Ramos (cell line): Measurements from ENCODE around the gene NT5M.
"Not testable (repeated sequence)": the region's sequence is repeated elsewhere in the genome, so short reads cannot be mapped to it uniquely, and the experiment has no call there.

Experiments used
- in situ Hi-C: fragments of 300-500 bp; cut with MboI; formaldehyde crosslinking; loops from one replicate; pipeline ENCODE4 v1.14.3; 2022; ENCODE audit warnings: low sequenced_read_pairs; ENCODE audit not compliant: unreplicated experiment

NT5M gene

DNA sequence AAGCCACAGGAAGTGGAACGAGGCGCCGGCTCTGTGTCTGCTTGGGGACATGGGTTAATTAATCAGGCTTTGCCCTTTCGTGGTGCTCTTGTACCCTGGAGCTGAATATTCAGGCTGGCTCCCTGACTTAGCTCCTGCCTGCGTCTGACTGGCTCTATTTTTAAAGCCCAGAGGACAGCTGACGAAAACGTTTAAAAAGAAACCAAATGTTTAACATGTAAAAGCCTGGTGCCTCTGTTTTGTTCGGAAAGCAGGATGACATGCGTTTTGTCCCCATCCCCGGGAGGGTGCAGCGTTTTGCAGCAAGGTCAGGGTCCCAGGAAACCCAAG, 61.1 kb downstream of the NT5M start:
- in situ Hi-C loops = no loop called here

DNA sequence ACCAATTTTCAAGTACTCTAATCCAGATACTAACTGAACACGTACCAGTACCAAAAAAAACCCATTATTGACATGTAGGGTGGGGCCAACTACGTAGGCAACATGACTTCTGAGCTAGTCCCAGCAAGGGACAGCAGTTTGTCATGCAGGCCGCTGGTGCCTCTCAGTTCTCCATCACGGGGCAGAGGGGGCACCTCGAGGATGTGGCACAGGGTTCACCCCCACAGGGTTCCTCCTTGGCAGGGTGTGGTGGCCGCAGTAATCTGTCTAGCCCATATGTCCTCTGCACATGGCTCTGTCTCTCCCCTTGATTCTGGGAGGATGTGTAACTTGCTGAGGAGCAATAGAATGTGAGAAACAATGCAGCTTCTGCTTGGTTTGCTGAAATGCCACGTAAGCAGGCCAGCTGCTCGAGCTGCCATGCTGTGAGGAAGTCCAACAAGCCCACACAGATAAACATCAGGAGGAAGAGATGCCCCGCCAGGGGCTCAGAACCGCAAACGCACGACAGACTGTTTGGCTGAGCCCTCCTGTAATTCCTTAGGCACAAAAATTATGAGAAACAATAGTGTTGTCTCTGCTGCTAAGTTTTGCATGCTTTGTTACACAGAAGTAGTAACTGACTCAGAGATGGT, 62.4 kb downstream of the NT5M start:
- in situ Hi-C loops = no loop called here

DNA sequence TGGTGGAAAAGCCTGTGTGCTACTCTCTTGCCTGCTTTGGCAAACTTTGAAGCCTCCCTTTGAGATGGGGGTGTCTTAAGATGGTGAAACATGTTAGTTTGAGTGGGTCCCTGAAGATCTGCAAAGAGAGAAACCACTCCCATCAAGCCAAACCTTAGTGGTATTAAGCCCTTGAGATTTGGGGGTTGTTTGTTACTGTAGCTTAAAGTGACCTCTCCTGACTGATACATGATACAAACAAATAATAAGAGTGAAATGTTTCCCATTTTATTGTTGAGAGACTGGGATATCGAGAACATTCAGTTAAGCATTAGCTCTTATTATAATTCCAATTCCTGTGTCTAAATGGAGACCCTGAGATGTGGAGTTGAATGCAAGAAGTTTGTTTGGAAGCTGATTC, 63.1 kb downstream of the NT5M start:
- in situ Hi-C loops = no loop called here

DNA sequence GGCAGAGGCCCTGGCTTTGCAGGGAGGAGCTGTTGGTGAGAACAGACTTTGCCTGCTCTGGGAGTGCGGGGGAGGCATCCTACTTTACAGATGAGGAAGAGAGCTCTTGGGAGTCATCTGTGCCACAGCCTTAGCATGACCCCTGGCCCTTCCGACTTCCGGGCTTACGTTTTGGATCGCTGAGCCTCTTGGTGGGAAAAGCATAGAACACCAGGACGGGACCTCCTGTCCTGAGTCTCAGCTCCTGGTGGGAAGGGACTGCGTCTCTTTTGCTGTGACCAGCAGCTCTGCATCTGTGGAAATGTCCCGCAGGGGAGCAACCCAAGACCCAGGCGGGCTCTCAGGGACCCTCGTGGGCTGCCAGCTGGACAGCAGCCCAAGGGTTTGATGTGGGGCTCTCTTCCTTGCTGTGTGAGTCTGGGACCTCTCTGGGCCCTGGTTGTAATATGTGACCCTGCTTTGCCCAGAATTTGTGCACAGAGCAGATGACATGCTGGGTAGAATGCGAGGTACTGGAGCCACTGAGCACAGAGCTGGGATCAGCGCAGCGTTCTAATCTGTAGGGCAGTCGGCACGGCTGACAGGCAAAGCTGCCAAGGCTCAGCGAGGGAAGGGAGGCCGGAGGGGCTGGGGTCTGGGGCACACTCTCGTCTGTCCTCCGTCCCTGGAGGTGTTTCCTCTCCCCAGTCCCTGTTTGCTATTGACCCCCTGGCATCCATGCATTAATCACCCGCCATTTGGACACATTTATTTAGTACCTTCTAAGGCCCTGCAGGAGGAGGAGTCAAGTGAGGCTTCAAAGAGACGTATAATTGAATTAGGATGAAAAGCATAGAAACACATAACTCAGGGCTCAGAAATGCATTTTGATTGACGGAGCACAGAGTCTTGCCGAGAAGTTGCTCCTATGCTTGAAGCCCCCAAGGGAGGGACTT, 64.0 kb downstream of the NT5M start:
- in situ Hi-C loops = no loop called here

DNA sequence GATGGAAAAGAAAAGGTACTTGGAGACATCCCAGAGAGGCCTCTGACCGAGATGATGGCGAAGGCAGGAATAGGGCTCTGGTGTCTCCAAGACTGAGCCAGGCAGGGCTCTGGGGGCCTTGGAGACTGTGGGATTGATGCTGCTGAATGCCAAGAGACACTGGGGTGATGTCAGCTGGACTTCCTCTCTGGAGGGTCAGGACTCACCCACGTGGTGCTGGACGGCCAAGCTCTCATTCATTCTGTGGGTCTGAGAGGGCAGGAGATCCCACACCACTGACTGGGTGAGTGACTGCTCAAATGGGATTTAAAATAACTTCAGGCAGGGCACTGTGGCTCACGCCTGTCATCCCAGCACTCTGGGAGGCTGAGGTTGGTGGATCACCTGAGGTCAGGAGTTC, 64.8 kb downstream of the NT5M start:
- in situ Hi-C loops = no loop called here

DNA sequence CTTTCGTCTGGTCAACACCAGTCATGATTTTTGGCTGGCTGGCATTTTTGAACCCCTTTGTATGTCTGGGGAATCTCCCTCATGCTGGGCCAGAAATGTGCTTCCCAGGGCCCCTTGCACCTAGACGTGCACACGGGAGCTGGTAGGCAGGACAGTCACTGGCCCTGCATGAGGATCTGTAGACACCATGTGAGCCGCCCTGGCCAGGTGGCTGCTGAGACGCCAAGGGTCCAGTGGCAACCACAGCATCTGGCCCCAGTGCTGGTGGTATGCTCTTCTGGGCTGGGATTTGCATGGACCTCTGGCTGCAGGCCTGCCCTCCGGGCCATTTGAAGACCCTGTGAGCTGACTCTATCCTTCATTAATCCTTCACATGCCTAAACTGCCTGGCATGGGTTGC, 67.5 kb downstream of the NT5M start:
- in situ Hi-C loops = no loop called here

DNA sequence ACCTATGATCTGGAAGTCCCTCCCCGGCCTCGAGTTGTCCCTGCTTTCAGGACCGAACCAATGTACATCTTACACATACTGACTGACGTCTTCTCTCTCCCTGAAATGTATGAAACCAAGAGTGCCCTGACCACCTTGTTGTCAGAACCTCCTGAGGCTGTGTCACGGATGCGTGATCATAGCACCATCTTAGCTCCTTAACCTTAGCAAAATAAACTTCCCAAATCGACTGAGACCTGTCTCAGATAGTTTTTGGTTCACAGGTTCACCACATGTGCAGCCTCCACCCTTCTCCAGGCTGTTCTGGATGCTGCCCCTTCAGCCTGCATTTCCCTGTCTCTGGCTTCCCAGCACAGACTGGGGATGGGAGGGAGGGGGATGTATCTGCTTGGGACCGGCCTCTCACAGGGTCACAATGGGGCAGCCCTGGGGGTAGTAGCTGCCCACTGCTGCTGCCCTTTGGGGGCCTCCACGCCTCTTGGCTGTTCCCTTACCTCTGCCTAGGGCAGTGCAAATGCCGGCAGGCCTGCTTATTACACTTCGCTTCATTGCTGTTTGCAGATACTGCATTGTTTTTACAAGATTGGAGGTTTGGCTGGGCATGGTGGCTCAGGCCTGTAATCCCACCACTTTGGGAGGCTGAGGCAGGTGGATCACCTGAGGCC, 69.8 kb downstream of the NT5M start:
- in situ Hi-C loops = no loop called here

DNA sequence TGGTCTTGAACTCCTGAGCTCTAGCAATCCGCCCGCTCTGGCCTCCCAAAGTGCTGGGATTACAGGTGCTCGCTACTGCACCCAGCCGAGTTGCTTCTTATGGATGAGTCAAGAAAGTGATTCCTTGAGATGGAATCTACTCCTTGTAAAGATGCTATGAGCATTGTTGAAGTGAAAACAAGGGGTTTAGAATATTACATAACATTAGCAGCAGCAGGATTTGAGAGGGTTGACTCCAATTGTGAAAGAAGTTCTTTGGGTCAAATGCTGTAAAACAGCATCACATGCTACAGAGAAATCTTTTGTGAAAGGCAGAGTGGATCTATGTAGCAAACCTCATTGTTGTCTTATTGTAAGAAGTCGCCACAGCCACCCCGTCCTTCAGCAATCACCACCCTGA, 72.7 kb downstream of the NT5M start:
- in situ Hi-C loops = no loop called here

DNA sequence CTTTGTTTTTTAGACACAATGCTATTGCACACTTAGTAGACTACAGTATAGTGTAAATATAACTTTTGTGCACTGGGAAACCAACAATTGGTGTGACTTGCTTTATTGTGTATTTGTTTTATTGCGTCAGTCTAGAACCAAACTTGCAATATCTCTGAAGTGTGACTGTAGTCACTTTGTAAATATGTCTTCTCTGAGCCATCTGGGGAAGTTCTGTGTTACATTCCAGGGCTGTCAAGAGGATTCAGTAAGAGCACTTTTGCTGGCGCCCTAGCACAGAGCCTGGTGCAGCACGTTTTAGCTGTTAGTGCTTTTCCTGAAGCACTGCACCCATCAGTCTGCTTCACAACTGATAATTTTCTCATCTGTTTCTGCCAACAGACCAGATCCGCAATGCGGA, 73.2 kb downstream of the NT5M start:
- in situ Hi-C loops = no loop called here

DNA sequence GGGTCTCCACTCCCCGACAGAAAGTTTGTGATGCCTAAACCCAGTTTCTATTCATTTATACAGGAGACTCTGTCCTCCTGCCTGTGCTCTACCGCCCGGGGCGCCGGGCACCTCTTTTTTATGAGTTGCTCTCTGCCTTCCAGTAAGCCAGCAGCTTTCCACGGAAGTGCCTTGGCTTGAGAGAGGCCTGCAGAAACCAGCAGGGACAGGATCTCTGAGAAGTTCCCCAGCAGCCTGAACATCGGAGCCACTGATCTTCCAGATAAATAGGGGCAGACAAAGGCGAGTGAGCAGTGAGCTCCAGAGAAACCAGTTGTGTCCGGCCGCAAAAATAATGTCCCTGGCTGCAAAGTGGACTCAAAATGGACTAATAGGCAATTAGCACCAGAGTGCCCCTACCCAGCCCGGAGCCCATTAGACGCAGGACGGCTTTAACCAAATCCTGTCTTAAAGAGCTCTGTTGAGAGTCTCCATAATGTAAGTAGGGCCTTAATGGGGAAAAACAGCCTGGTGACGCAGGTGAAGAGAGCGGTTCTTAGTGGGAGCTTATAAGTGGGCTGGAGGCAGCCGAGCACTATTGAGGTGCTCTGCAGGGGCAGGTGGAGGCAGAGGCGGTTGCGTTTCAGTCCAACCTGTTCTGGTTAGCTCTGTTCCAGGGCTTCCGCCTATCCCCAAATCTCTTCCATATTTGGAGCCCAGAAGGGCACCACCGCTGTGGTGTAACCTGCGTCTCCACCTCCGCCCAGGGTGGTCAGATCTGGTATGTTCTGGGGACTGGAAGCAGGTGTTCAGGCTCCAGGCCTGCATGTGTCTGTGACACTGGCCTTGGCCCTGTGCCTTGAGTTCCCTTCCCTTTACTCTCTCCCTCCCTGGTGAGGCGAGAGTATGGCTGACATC, 74.1 kb downstream of the NT5M start:
- in situ Hi-C loops = no loop called here

DNA sequence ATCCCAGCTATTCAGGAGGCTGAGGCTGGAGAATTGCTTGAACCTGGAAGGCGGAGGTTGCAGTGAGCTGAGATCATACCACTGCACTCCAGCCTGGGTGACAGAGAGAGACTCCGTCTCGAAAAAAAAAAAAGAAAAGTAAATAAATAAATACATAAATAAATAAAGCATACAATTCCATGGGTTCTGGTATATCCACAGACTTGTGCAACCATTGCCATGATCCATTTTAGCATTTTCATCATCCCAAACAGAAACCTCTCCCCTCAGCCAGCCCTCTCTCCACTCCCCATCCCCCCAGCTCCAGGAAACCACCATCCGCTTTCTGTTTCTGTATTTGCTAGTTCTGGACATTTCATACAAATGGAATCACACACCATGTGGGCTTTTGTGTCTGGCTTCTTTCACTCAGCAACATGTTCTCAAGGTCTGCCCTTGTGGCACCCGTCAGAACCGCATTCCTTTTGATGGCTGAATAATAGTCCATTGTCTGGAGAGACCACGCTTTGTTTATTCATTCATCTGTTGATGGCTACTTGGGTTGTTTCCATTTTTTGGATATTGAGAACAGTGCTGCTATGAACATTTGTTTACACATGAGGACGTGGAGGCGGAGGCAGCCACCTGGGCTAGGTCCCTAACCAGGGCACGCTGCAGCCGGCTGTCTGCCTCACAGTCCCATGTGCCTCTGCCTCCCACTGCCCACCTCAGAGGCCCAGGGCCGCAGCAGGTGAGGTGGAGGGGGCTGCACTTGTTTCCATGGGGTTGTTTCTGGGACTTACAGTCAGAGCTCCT, 76.2 kb downstream of the NT5M start:
- in situ Hi-C loops = no loop called here

DNA sequence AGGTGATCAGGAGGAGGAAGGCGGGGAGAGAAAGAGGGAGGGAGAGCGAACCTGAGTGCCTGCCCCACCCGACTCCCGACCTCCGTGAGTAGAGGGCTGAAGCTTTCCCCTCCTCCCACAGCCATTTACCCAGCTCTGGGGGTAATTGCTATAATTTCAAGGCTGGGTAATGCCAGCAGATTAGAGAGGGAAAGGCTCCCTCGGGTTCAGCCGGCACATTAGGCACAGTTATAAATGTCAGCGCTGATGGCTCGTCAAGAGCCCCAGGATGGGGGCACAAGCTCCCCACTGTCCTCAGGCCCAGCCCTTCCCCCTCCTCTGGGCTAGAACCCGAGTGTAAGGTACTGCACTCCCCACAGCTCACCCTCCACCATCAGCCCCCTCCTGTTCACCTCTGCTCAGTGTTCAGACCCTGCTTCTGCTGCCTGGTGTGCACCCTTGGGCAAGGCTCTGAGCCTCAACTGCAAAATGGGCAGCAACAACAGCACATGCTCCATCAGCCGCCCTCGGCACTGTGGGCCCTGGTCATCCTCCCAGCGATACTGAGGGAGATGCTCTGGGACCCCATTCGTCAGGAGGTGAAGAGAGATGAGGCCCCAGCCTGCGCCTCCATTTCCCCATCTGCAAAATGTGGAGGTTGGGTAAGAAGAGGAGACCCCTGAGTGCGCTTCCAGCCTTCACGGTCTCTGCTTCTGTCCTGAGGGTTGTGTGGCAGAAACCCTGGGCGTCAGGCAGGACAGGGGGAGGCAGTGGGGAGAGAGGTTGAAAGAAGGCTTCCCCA, 77.2 kb downstream of the NT5M start:
- in situ Hi-C loops = no loop called here

DNA sequence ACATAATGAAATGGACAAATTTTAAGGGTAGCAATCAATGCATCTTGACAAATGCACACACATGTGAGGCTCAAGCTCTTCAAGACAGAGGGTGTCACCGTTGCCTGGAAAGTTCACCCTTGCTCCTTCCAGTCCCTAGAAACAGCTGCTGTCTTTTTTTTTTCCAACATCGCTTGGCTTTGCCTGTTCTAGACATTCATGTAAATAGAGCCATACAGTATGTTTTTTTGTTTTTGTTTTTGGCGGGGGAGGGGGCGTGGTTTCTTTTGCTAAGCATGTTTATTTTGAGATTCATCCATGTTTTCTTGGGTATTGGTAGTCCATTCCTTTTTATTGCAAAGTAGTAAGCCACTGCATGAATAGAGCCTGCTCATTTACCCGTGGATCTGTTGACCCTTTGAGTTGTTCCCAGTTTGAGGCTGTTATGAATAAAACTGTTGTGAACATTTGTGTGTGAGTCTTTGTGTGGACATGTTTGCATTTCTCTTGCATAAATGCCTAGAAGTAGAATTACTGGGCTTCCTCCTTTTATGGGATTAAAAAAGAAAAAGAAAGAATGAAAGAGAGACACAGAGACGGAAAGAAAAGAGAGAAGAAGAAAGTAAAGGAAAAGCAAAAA, 78.4 kb downstream of the NT5M start:
- in situ Hi-C loops = no loop called here

DNA sequence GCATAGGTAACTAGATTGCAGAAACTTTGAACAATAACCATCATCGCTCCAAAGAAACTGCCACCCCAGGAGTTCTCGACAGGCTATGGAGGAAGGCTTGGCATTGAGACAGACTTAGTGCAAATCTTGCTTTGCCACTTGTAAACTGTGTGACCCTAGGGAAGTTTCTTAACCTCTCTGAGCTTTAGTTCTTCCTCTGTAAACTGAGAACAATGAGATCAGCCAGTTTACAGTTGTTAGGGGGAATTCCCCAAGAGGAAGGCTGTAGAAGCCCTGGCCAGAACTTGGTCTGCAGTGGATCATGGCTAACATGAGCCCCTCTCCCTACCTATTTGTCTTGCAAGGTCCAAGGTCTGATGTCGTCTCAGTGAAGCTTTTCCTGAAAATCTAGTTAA, 78.9 kb downstream of the NT5M start:
- in situ Hi-C loops = no loop called here

DNA sequence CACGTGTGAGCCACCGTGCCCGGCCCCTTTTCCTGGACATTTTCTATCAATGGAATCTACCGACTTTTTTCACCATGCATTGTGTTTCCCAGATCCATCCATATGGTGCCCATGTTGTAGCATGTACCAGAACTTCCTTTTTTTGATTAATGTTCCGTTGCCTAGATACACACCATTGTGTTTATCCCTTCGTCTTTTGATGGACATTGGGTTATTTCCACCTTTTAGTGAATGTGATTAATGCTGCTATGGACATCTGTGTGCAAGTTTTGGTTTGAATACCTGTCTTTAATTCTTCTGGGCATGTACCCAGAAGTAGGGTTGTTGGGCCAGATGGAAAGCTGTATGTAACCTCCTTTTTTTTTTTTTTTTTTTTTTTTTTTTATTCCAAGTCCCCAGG, 79.8 kb downstream of the NT5M start:
- in situ Hi-C loops = no loop called here

DNA sequence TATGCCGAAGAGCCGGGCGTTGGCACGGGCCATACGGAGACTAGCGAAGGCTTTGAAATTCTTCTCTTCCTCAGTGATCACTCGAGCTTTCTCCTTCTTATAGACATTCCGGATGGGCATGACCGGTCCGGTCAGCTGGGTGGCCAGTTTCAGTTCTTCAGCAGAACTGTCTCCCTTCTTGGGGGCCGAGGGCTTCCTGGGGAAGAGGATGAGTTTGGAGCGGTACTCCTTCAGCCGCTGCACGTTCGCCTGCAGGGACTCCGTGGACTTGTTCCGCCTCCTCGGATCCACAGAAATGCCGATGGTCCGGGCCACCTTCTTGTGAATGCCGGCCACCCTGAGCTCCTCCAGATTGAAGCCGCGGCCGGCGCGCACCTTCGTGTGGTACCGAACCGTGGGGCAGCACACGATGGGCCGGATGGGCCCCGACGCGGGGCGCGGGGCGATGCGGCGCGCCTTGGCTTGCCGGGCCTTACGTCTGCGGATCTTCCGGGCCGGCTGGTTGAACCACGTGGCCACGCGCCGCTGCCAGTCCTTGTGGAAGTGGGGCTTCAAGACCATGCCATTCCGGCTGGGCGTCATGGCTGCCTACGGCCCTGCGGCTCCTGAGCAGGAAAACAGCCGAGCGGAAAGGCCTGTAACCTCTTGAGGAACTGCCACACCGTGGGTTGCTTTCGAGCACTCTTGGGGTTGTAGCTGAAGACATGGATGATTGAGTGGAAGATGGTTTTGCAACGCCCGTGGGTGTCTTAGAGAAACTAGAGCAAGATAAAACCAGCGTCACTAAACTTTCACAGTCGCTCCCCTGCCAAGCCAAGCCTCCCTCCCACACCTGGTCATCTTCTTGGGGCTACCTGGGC, 80.5 kb downstream of the NT5M start:
- in situ Hi-C loops = not testable (repeated sequence)

DNA sequence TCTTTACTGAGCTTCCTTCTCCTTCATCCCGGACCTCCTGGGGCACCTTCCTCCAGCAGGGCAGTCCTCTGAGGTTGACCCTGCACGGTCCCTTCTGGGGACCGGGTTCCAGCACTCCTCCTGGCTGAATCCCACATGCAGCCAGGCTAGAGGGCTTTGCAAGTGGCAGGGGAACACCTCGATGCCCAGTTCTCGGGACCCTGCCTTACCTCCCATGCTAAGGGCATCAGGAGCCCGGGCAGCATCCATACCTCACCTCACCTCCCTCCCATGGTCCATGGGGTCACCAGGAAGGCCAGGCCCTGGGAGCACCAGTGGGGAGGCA, 81.1 kb downstream of the NT5M start:
- in situ Hi-C loops = no loop called here

DNA sequence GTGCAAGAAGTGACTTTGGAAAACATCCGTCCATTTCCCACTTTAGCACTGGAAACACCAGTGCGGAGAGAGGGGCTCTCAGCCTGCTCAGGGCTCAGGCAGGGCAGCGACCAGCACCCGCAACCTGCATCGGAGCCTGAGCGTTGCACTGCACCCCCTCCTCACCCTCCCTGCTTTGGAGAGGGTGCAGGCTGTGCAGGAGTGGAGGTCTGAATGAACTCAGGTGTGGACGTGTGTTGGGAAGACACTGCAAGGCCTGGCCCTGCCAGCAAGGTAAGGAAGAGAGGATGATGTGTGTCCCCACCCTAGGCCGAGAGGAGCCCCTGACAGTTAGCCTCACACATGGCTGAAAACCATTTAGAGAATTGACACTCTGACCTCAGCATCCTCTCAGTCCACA, 81.8 kb downstream of the NT5M start:
- in situ Hi-C loops = no loop called here
